Body of pancreas (tissue), 4 donors: ENCODE measurements around the gene RNFT2. TPM values are rescaled to one million over a fixed set of nuclear protein-coding genes. Genes with fewer than 3 reads are reported as not detected.

Experiments
- ATAC-seq: fragments of 150-250 bp; one replicate; pipeline ENCODE4 v1.9.1; 2016
- DNase-seq, 4 donors: peaks; one replicate each; pipeline ENCODE4 v3.0.0-alpha.2; 2019
- H3K27ac ChIP-seq, 4 donors: fragments of 200-600 bp; sonication (generic); 1 replicate in 3 of 4; 2 replicates in 1 of 4; pipeline versions ENCODE4 v1.5.1 to v1.6.1; 2016 to 2019; ENCODE audit warnings: mild to moderate bottlenecking in 1 of 4, mixed read lengths in 1 of 4, moderate library complexity in 1 of 4
- H3K27me3 ChIP-seq, 2 donors: fragments of 200-600 bp; sonication (generic); one replicate each; pipeline ENCODE4 v1.6.0; 2016; ENCODE audit warnings: mild to moderate bottlenecking in 1 of 2
- H3K36me3 ChIP-seq, 2 donors: fragments of 200-600 bp; sonication (generic); replicated peaks in 1 of 2; 2 replicates each; pipeline ENCODE4 v1.5.1; 2016; ENCODE audit warnings: low read depth in 2 of 2; ENCODE audit not compliant: insufficient read depth in 1 of 2
- H3K4me1 ChIP-seq: fragments of 200-600 bp; sonication (generic); one replicate; pipeline ENCODE4 v1.6.0; 2016
- H3K4me3 ChIP-seq, 2 donors: fragments of 200-600 bp; sonication (generic); 1 replicate in 1 of 2; 2 replicates in 1 of 2; pipeline ENCODE4 v1.5.1; 2016 to 2019
- H3K9me3 ChIP-seq, 3 donors: fragments of 200-600 bp; sonication (generic); 1 replicate in 2 of 3; 2 replicates in 1 of 3; pipeline ENCODE4 v1.5.1; 2016
- CTCF ChIP-seq, 7 experiments: fragments of 450-650 bp in 4 of 7; fragments of 200-600 bp in 3 of 7; sonication (generic) in 3 of 7; IDR thresholded peaks; one replicate each; pipeline ENCODE4 v1.5.1; 2016 to 2019; ENCODE audit warnings: antibody characterized with exemption in 7 of 7
- POLR2A ChIP-seq, 3 donors: fragments of 450-650 bp; IDR thresholded peaks; one replicate each; pipeline ENCODE4 v1.6.1; 2016; ENCODE audit warnings: antibody characterized with exemption in 3 of 3, mild to moderate bottlenecking in 2 of 3
- WGBS, 2 donors: methylation state at CpG; one replicate each; pipeline ENCODE4 v1.1.5; 2017; 5-methylcytosine and 5-hydroxymethylcytosine counted together
- intact Hi-C: fragments of 100-400 bp; cut with DNase I; formaldehyde crosslinking; loops from one replicate; pipeline ENCODE4 v1.15.1; 2023
- total RNA-seq, 2 donors: library from RNA; depleted of rRNA; stranded (reverse); fragments of >200 nt; gene quantifications; one replicate each; pipeline ENCODE4 v1.1.0, GENCODE V29; 2016

Gene RNFT2
- total RNA-seq, 2 donors from 2014 or later: 1.3 to 1.6 TPM

- H3K36me3 ChIP-seq: no peaks in the 10 kb centered on the region
- H3K27me3 ChIP-seq: no peaks in the 10 kb centered on the region
- no peak overlapping the region for H3K4me3 ChIP-seq
- H3K27ac ChIP-seq: no peak overlapping the region
- DNase-seq (no peak), ATAC-seq (no peak)
- WGBS, 2 donors: 81 to 95% methylated on average over 3 of the region's 3 CpGs
- TF ChIP-seq POLR2A (IDR thresholded peaks at IDR 0.05) (no peak), CTCF (IDR thresholded peaks at IDR 0.05) (no peak)
- intact Hi-C loops: no loop called here
- no peaks in the 10 kb centered on the region for H3K9me3 ChIP-seq
- H3K4me1 ChIP-seq: peaks cover 32% of the 10 kb centered on the region
Measured at GRCh38 chr12:116731801-116732200, 6.3 kb upstream of the RNFT2 start.

- no peak for TF ChIP-seq CTCF (IDR thresholded peaks at IDR 0.05)
- TF ChIP-seq POLR2A (IDR thresholded peaks at IDR 0.05): no peak
- ATAC-seq: no peak
- H3K9me3 ChIP-seq: no peaks in the 10 kb centered on the region
- whole genome bisulfite sequencing, 2 donors: 53 to 63% methylated on average over 5 of the region's 5 CpGs
- no peaks in the 10 kb centered on the region for H3K27me3 ChIP-seq
- no peaks in the 10 kb centered on the region for H3K36me3 ChIP-seq
- peaks cover 24% of the 10 kb centered on the region for H3K4me1 ChIP-seq
- no peak overlapping the region for H3K4me3 ChIP-seq
- H3K27ac ChIP-seq: no peak overlapping the region
- no peak for DNase-seq
- intact Hi-C loops: no loop called here
Measured at GRCh38 chr12:116734156-116734768, 3.9 kb upstream of the RNFT2 start.

GRCh38 chr12:116735084-116735483 is 3.0 kb upstream of the RNFT2 start:
- Histone ChIP-seq H3K9me3 (no peaks in the 10 kb centered on the region), H3K4me3 (no peak overlapping the region), H3K27ac (peak overlapping the region in 1 of 4 donors; percentile 1), H3K27me3 (no peaks in the 10 kb centered on the region), H3K36me3 (no peaks in the 10 kb centered on the region), H3K4me1 (peaks cover 24% of the 10 kb centered on the region)
- TF ChIP-seq POLR2A (IDR thresholded peaks at IDR 0.05): no peak
- no peak for TF ChIP-seq CTCF (IDR thresholded peaks at IDR 0.05)
- no peak for ATAC-seq
- 83 to 85% methylated on average over 10 of the region's 10 CpGs for WGBS, 2 donors
- intact Hi-C loops: no loop called here
- DNase-seq: no peak

- no peaks in the 10 kb centered on the region for H3K27me3 ChIP-seq
- H3K36me3 ChIP-seq: no peaks in the 10 kb centered on the region
- H3K4me1 ChIP-seq: peaks cover 24% of the 10 kb centered on the region
- 41 to 42% methylated on average over 9 of the region's 9 CpGs for WGBS, 2 donors
- H3K9me3 ChIP-seq: no peaks in the 10 kb centered on the region
- DNase-seq: peak; percentile 37 to 58 (median 55)
- no peak overlapping the region for H3K4me3 ChIP-seq
- peak overlapping the region in 3 of 4 donors; percentile 67 to 77 (median 74) for H3K27ac ChIP-seq
- TF ChIP-seq POLR2A (IDR thresholded peaks at IDR 0.05): no peak
- ATAC-seq: no peak
- intact Hi-C loops: no loop called here
Measured at GRCh38 chr12:116735951-116736599, 2.0 kb upstream of the RNFT2 start.

- Histone ChIP-seq H3K9me3 (no peaks in the 10 kb centered on the region), H3K4me3 (peak overlapping the region; percentile 19 to 67), H3K4me1 (peaks cover 24% of the 10 kb centered on the region), H3K27ac (peak overlapping the region in 3 of 4 donors; percentile 67 to 77 (median 74)), H3K36me3 (no peaks in the 10 kb centered on the region), H3K27me3 (no peaks in the 10 kb centered on the region)
- 0 to 1% methylated on average over 24 of the region's 24 CpGs for WGBS, 2 donors
- DNase-seq (peak in 2 of 4 donors; percentile 20 to 21), ATAC-seq (no peak)
- TF ChIP-seq POLR2A (IDR thresholded peaks at IDR 0.05) (no peak), CTCF (IDR thresholded peaks at IDR 0.05) (no peak)
- intact Hi-C loops: no loop called here
Measured at GRCh38 chr12:116736962-116737773, 947 bp upstream of the RNFT2 start.
